ENCODE measurements around the gene HIP1R. TPM values are rescaled to one million over a fixed set of nuclear protein-coding genes. Genes with fewer than 3 reads are reported as not detected.

The HIP1R gene
- total and polyA plus RNA-seq, 2 of the 13 experiments (the other 11 are each of a cell fraction or from before 2014, with no cell fraction given), result 18.4 to 25.5 TPM

DNA sequence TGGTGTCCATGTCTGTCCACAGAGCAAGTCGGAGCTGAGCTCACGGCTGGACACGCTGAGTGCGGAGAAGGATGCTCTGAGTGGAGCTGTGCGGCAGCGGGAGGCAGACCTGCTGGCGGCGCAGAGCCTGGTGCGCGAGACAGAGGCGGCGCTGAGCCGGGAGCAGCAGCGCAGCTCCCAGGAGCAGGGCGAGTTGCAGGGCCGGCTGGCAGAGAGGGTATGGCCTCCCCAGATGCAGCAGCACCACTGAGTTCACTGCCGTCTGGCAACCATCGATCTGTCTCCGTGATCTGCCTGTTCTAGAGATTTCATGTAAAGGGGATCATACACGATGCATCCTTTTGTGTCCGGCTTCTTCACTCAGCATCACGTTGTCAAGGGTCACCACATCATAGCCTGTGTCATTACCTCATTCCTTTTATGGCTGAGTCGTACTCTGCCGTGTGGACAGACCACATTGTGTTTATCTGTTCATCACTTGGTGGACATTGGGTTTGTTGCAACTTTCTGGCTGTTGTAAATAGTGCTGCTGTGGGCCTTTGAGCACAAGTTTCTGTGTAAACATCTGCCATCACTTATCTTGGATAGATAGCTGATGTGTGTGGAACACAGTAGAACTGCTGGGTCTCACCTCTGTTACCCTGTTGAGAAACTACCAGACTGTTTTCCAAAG is 21.9 kb downstream of the HIP1R start:
- H3K36me3 ChIP-seq (replicated peaks in 1 of 2; ENCODE audit: control insufficient read depth in 1 of 2, insufficient read depth in 2 of 2, low read length in 2 of 2), result peaks cover 0 to 3% of the 10 kb centered on the region in 2 experiments; a peak in 2 of 5 replicates
- H3K27me3 ChIP-seq (ENCODE audit: control insufficient read depth in 1 of 2, insufficient read depth in 2 of 2, low read length in 2 of 2), result no peaks in the 10 kb centered on the region
- BruUV-seq (replicated peaks), result no TSS peak
- DNase-seq (ENCODE audit: low spot score) (peak; percentile 59), FAIRE-seq (peak; percentile 36), ATAC-seq (peak; percentile 3; the same call in 1 of the 3 replicates)
- no peak overlapping the region for H2AFZ ChIP-seq (ENCODE audit: low read length)
- 86% methylated on average over 22 of the region's 24 CpGs for WGBS (ENCODE audit: low lambda C conversion rate)
- H4K20me1 ChIP-seq (ENCODE audit: insufficient read depth, low read length), result no peaks in the 10 kb centered on the region
- no peaks in the 10 kb centered on the region for H3K79me2 ChIP-seq (ENCODE audit: insufficient read depth, low read length)
- no peak overlapping the region for H3K4me2 ChIP-seq (ENCODE audit: low read depth, low read length)
- peaks cover 33% of the 10 kb centered on the region for H3K4me1 ChIP-seq (ENCODE audit: insufficient read depth, low read length)
- H3K27ac ChIP-seq (ENCODE audit: extremely low read length, insufficient read depth, low read length), result peak overlapping the region; percentile 26
- no peak overlapping the region for H3K4me3 ChIP-seq (replicated peaks in 1 of 3; ENCODE audit: insufficient read depth in 1 of 3, low read depth in 2 of 3, low read length in 3 of 3)
- CTCF ChIA-PET (ENCODE audit: low intra/inter-chr PET ratio, low total read pairs), result no interaction called here
- intact Hi-C loops (cut with micrococcal nuclease; ENCODE audit: unreplicated experiment), result no loop called here
- in situ Hi-C loops (cut with HindIII; ENCODE audit: extremely low pct_ligation_motif_present, low pct_unique_long_range_greater_than_20kb), result loop anchor here (25.0 kb wide), 1 partner anchor 380 kb away; the partner anchor contains the start of genes MPHOSPH9 and MTRFR
- POLR2A ChIA-PET, result no interaction called here
- no peaks in the 10 kb centered on the region for H3K9me3 ChIP-seq (ENCODE audit: low read length)
- H3K9ac ChIP-seq (ENCODE audit: insufficient read depth, low read depth, low read length), result no peak overlapping the region
- TF ChIP-seq NONO (IDR thresholded peaks at IDR 0.05), result no peak
- TF ChIP-seq NONO (CRISPR knock-in tag; conservative IDR thresholded peaks at IDR 0.05), result peak; percentile 35; the same call in 1 of the 2 replicates
- peak; percentile 61; the same call in 1 of the 2 replicates for TF ChIP-seq FOXP1 (IDR thresholded peaks at IDR 0.05)
- TF ChIP-seq FOXP1 (CRISPR knock-in tag; IDR thresholded peaks at IDR 0.05), result peak; percentile 65
- no peak for TF ChIP-seq ZNF710 (CRISPR knock-in tag; IDR thresholded peaks at IDR 0.05; ENCODE audit: borderline replicate concordance)
- no peak for TF ChIP-seq NR2F6 (IDR thresholded peaks at IDR 0.05)
- no peak for TF ChIP-seq NR2F6 (CRISPR knock-in tag; IDR thresholded peaks at IDR 0.05)
- TF ChIP-seq ARID3A (IDR thresholded peaks at IDR 0.05; ENCODE audit: low read depth, low read length), result no peak
- TF ChIP-seq, protein P1, sequence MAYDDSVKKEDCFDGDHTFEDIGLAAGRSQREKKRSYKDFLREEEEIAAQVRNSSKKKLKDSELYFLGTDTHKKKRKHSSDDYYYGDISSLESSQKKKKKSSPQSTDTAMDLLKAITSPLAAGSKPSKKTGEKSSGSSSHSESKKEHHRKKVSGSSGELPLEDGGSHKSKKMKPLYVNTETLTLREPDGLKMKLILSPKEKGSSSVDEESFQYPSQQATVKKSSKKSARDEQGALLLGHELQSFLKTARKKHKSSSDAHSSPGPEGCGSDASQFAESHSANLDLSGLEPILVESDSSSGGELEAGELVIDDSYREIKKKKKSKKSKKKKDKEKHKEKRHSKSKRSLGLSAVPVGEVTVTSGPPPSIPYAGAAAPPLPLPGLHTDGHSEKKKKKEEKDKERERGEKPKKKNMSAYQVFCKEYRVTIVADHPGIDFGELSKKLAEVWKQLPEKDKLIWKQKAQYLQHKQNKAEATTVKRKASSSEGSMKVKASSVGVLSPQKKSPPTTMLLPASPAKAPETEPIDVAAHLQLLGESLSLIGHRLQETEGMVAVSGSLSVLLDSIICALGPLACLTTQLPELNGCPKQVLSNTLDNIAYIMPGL (CRISPR knock-in tag; IDR thresholded peaks at IDR 0.05; ENCODE audit: borderline replicate concordance in 1 of 2, low read depth in 1 of 2), result no peak
- no peak for TF ChIP-seq CBX1 (IDR thresholded peaks at IDR 0.05; ENCODE audit: low read depth)
- TF ChIP-seq ZNF329 (CRISPR knock-in tag; IDR thresholded peaks at IDR 0.05; ENCODE audit: low read depth), result no peak
- no peak for TF ChIP-seq ZBTB8A (CRISPR knock-in tag; IDR thresholded peaks at IDR 0.05; ENCODE audit: borderline replicate concordance, low read depth)
- TF ChIP-seq DR1 (CRISPR knock-in tag; IDR thresholded peaks at IDR 0.05), result no peak
- TF ChIP-seq SAP130 (CRISPR knock-in tag; IDR thresholded peaks at IDR 0.05; ENCODE audit: low read depth), result peak; percentile 19; the same call in 1 of the 2 replicates
- TF ChIP-seq SRSF9 (IDR thresholded peaks at IDR 0.05; ENCODE audit: borderline replicate concordance, insufficient read depth, low read depth, low read length, poor library complexity, severe bottlenecking), result no peak
- no peak for TF ChIP-seq MATR3 (CRISPR knock-in tag; IDR thresholded peaks at IDR 0.05)
- no peak for TF ChIP-seq ZNF703 (CRISPR knock-in tag; IDR thresholded peaks at IDR 0.05; ENCODE audit: borderline replicate concordance)
- no peak for TF ChIP-seq CEBPG (CRISPR knock-in tag; IDR thresholded peaks at IDR 0.05)
- no peak for TF ChIP-seq ZNF44 (CRISPR knock-in tag; IDR thresholded peaks at IDR 0.05)
- TF ChIP-seq ZFP36 (IDR thresholded peaks at IDR 0.05; ENCODE audit: borderline replicate concordance, low read depth, low read length, partially characterized antibody), result no peak

Measured in HepG2 (cell line).